Measurements from ENCODE around the gene KRT7.

GRCh38 chr12:52214421-52214802, 18.6 kb upstream of the KRT7 start:
- TF ChIP-seq CTCF (conservative IDR thresholded peaks at IDR 0.05; ENCODE audit: low read length) (no peak), EZH2phosphoT487 (IDR thresholded peaks at IDR 0.05; ENCODE audit: borderline replicate concordance) (no peak)

Measured in Loucy (cell line).